GM21786 (cell line): ENCODE results near the gene FANCC.
"Not testable (repeated sequence)": the region's sequence is repeated elsewhere in the genome, so short reads cannot be mapped to it uniquely, and the experiment has no call there.

Source experiments
- ATAC-seq: cut with Tn5 transposase; IDR thresholded peaks from one replicate; pipeline ENCODE4 v1.9.1; 2021; ENCODE audit not compliant: unreplicated experiment

The FANCC gene

DNA sequence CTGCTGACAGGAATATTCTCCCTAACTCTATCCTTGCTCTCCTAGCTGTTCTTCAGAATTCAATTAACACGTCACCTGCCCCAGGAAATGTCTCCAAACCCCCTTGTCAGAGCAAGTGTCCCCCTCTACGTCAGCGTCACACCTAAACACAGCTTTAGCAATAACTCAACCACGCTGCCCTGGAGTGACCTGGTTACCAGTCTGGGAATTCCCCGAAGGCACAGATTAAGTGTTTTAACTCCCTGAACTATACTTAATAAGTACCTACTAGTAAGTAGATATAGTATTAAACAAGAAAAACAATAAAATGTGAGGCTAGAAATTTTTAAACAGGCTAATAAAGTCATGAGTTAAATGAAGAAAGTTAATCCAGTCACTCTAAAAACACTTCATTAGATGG is 78.4 kb downstream of the FANCC start:
- no peak for ATAC-seq

DNA sequence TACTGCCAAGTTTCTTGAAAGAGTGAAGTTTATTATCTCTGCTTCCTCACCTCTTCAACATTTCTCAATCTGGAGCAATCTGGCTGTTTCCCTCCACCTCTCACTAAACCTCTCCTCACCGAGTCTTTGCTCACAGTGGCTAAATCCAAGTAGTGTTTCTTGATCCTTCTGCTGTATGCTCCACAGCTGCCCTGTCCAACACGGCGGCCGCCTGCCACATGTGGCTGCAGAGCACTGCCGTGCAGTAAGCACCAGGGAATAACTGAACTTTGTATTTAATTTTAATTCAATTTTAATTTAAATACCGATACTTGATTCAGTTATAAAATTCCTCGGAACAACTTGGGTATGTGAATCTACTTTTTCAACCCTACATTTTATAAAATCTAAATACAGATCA is 80.2 kb downstream of the FANCC start:
- no peak for ATAC-seq

DNA sequence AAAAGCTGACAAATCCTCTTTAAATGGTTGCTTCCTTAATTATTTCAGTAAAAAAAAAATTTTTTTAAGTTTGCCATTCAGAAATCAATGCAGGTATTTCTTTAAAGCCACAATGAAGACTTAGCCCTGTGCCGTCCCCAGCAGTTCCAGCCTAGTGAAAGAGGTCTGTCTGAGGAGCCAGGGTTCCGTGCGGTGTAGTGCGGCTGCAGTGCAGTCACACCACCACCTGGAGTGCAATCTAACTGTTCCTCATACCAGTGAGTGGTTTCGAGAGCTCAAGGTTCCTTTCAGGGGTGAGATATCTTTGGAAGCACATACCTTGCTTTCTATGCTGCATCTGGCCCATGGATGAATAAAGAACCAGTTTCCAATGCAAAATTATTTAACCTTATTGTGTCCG is 87.5 kb downstream of the FANCC start:
- no peak for ATAC-seq

DNA sequence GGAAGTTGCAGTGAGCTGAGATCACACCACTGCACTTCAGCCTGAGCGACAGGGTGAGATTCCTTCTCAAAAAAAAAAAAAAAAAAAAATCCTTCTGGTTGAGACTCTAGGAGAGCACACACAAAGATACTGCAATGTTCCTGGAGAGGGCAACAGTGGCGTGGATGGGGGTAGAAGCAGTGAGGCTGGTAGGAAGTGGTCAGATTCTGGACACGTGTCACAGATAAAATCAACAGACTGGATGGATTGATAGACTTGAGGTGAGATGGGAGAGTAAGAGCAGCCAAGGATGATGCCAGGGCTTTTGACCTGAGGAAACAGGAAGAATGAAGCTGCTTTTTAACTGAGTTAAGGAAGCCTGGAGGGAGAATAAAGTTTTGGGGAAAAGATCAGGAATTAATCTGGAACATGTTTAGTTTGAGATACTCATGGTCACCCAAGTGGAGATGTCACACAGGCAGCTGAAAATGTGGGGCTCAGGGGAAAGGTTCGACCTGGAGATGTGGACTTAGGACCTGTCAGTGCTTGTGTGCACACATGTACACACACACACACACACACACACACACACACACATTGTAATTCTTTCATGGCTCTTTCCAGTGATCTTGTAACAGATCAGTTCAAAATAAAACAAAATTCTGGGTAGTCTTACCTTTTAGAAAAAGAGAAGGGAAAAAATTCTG is 88.1 kb downstream of the FANCC start:
- no peak for ATAC-seq

DNA sequence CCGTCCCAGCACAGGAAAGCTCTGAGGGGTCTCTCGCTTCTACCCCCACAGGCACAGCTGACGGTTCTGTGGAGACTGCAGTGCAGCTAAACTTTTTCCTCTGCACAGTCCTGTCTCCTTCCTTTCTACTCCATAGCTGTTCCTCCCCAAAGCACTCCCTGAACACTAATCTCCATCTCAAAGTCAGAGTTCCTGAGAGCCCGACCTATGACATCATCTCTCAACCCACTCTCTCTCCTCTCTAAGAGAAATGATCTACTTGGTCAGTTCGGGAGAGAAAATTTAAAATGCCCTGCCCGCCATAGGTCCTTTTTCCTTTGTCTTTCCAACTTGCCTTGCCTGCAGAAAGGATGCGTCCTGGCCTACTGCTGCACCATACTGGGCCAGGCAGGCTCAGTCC is 90.6 kb downstream of the FANCC start:
- no peak for ATAC-seq

DNA sequence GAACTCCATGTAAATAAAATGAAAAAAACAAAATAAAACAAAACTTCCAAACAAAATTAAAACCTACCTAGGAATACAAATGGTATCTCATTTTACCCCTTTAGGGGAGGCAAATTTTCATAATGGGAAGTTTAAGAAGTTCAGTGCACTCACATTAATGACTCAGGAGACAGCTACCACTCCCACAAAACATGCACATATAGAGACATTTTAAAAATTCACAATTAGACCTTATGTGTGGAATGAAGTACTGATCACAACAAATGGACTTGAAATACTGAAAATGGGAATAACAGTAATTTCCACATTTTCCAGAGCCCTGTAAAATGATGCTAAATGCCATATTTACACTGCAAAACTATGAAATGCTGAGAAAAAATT is 91.8 kb downstream of the FANCC start:
- no peak for ATAC-seq

DNA sequence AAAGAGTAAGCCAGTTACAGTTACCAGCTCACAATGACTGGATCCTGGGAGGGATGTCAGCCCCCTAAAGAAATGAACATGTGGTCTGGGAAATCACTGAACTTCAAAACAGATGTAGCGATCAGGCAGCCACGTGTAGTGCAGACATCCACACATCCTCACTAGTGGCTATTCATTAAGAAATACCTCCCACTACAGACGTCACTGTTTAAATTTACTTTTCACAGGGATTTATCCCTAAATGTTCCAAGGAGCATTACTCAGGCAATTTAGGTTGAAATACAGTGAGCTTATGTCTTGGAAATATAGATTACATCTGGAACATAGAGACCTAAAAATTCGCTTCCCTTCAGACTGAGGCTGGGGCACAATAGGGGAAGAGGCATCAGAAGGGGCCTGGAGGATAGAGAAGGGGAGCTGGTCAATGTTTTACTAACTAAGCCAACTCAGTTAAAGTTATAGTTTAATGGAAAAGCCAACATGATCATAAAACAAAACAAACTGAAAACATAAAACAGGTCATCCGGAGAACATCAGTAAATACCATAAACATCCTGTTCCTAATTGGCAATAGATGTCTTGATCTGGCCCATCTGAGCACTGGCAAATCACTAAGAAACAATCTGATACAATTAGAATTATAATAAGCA is 92.3 kb downstream of the FANCC start:
- ATAC-seq: no peak

DNA sequence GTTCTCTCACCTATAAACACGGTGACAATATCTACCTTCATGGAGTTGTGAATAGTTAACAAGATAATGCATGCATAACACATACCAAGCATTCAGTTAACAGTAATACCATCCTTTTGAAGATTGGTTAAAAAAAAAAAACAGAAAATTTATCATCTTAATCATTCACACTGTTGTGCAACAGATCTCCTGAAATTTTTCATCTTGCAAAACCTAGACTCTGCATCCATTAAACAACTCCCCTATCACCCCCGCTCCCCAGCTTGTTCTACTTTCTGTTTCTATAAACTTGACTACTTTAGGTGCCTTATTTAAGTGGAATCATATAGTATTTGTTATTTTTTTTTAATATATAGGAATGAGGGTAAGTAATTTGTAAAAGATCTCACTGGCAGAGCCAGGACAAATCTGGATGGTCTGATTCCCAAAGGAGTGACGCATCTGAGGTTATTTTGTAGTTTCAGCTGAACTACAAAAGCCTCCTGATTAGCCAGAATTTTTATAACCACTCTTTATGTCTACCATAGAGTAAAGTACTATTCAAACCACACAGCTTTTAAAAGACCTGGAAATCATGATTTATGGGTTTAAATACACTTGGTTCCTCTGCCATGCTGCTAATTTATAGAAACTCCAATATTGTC is 93.0 kb downstream of the FANCC start:
- ATAC-seq: no peak

DNA sequence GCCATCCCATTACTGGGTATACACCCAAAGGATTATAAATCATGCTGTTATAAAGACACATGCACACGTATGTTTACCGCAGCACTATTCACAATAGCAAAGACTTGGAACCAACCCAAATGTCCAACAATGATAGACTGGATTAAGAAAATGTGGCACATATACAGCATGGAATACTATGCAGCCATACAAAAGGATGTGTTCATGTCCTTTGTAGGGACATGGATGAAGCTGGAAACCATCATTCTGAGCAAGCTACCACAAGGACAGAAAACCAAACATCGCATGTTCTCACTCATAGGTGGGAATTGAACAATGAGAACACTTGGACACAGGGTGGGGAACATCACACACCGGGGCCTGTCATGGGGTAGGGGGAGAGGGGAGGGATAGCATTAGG is 97.2 kb downstream of the FANCC start:
- not testable (repeated sequence) for ATAC-seq

DNA sequence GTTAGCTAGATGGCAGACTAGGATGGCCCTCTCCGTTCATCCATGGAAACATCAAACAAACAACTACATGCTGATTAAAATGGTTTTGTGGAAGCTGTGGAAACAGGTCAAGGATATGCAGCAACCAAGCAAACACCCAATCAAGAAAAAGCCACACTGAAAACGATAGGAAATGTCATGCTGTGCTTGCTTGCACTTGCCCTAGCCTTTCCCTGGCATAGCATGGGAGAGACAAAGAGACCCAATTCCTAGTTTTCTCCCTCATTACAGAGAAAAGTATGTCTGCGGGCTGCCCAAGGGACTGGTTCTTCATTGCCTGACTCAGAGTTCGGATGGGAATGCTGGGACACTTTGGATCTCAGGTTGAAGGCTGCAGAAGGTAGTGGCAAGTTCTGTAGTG is 98.7 kb downstream of the FANCC start:
- no peak for ATAC-seq

DNA sequence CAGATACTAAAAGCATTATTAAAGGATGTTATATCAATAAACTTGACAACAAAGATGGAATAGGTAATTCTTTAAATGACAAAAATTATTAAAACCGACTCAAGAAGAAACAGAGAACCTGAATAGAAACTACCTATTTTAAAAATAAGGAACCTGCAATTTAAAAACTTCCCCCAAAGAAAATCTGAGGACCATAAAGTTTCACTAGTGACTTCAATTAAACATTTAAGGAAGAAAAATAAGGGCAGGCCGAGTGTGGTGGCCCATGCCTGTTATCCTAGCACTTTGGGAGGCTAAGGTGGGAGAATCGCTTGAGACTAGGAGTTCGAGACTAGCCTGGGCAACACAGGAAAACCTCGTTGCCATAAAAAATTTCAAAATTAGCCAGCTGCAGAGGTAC is 99.6 kb downstream of the FANCC start:
- ATAC-seq: no peak

DNA sequence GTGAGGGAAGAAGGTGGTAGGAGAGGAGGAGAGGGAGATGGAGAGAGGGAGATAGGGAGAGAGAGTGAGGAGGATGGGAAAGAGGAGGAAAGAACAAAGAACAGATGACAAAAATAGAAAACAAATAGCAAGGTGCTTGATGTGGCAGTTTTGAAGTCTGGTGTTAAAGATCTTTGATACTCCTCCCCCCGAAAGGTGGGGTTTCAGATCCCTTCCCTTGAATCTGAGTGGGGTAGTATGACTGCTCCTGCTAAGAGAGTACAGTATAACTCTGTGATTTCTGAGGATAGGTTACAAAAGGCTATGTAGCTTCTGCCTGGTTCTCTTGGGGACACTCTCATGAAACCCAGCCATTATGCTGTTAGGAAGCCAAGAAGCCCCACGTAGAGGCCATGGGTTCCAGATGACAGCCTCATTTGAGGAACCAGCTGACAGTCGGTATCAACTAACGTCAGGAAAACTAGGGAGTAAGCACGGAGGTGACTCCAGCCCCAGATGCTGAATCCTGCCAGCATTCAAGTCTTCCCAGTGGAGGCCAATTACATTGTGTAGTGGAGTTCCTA is 102.1 kb downstream of the FANCC start:
- no peak for ATAC-seq

DNA sequence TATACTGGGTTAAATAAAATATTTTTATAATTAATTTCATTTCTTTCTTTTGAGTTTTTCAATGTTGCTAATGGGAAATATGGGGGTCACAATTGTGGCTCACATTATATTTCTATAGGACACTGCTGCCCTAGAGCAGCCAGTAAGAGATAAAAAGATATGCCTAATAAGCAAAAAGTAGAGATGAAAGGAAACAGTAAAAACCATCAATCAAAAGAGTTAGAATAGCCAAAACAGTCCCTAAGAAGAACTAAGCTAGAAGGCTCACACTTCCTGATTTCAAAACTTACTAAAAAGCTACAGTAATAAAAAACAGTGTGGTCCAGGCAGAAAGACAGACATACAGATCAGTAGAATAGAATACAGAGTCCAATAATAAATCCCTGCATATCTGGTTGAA is 104.4 kb downstream of the FANCC start:
- no peak for ATAC-seq

DNA sequence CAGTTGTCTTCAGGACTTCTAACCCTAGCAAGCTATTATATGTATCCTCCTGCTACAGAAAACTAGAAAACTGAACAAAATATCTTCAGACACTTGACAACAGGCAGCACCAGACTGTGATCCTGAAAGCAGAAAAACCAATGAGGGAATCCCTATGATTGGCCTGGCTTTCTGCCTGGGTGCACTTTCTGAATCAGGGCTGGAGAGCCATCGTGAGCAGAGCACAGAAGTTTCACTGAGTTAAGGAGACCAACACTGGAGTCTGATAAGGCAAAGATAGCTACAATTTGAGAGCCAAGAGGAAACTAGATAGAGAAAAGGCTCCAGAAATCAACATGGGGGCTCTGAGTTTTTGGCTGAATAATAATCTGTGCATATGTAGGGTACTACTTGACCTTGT is 106.5 kb downstream of the FANCC start:
- no peak for ATAC-seq

DNA sequence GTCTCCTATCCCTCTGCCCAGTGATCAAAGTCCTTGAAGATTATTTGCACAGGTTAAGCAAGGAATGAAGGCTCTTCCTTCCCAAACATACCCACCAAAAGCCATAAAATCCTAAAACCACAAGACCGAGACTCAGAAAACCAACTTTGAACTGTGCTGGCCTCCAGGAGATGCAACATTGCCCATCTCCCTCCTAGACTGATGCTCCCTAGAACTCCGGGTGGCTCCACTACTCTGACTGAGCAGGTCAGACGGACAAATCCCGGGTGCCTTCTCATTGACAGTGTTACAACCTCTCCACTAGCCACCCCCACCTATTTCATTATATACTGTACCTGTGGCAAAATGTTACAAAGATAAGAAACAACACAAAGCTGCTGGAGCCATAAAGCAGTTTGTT is 110.1 kb downstream of the FANCC start:
- no peak for ATAC-seq

DNA sequence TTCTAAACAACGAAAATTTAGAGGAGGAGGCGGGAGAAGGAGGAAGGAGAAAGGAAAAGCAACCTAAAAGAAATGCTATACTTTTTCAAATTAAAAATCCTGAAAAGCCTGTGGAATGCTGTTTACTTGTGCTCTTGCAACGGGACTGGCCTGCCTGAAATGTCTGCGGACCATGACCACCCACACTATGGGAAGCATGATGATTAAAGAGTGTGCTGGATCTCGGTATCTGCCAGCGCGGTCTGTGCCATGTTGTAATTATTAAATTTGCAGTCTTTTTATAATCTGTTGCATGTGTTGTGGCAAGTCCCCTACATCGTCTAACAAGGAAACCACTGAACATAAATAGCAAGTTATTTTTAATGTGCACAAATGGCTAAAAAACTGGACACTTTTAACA is 111.4 kb downstream of the FANCC start:
- no peak for ATAC-seq

DNA sequence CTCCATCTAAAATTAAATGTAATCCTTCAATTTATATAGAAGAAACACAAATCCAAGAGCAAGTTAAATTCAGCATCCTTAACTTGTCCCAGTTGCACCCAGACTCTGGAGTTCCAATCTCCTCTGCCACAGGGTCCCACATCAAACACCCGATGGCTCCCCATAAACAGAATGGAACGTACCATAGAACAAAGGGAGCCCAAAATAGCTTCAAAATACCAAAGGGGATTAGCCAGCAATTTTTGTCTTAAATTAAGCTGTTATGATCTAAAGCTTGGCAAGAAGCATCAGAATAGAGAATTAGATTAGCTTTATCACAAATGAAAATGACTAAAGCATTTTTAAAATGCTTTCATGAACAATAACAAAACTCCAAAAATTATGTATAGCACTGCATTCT is 112.8 kb downstream of the FANCC start:
- ATAC-seq: no peak

DNA sequence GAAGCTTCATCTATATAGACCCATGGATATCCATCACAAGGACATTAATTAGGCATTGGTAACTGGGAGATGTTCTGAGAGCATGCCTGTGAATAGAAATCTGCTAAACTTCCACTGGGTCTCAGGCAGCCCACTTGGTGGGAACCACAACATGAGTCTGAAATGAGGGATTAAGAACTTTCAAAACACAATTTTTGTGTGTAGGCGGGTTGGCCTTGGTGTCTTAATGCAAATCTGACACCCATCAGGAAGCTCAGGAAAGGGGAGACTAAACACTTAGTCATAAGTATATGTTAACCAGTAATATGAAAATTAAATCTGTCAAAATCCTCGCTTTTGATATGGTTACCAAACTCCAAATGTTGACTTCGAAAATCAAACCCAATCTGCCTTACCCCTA is 113.2 kb downstream of the FANCC start:
- no peak for ATAC-seq

DNA sequence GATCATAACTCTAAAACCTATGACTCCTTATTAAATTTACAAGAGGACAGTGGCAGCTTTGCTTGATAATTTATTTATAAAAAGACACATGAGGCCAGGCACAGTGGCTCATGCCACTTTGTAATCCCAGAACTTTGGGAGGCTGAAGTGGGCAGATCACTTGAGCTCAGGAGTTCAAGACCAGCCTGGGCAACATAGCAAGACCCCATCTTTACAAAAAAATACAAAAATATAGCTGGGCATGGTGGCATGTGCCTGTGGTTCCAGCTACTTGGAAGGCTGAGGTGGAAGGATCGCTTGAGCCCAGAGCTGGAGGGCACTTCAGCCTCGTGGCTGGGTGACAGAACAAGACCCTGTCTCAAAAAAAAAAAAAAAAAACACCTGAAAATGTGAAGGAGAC is 114.5 kb downstream of the FANCC start:
- not testable (repeated sequence) for ATAC-seq

DNA sequence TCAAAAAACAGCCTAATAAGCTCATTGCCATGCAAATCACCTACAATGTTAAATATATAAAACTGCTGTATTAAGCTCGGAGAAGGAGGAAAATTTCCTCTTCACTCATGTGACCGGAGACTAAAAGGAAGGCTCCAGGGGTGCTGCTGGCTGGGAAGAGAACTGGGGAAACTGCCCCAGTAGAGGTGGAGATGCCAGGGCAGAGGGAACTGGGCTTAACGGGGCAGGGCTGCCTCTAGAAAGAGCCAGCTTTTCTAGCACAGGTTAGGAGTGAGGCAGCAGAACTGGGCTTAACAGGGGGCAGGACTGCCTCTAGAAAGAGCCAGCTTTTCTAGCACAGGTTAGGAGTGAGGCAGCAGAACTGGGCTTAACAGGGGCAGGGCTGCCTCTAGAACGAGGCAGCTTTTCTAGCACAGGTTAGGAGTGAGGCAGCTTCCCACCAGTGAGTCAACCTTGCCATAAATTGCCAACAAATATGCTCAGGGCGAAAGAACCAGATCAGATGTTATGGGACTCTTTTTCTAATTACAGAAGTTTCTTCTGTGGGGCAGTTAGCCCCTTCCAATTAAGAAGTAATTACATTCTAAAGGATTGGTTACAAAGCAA is 115.3 kb downstream of the FANCC start:
- ATAC-seq: no peak

DNA sequence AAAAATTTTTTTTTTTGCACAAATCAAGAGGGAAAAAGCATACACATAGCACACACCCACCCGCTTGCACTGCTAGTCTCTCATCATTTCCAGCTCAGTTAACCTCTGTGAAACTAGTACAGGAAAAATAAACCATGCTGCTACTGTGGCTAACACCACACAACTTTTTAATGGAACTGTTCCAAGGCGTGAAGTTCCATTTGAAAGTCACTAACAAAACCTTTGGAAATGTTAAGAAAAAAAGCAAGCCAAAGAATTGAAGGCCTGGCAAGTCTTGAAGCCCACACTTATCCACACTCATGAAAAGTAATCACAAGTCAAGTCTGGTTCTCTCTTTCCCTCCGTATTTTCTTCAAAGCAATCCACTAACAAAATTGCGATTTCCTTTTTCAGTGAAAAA is 116.3 kb downstream of the FANCC start:
- no peak for ATAC-seq

DNA sequence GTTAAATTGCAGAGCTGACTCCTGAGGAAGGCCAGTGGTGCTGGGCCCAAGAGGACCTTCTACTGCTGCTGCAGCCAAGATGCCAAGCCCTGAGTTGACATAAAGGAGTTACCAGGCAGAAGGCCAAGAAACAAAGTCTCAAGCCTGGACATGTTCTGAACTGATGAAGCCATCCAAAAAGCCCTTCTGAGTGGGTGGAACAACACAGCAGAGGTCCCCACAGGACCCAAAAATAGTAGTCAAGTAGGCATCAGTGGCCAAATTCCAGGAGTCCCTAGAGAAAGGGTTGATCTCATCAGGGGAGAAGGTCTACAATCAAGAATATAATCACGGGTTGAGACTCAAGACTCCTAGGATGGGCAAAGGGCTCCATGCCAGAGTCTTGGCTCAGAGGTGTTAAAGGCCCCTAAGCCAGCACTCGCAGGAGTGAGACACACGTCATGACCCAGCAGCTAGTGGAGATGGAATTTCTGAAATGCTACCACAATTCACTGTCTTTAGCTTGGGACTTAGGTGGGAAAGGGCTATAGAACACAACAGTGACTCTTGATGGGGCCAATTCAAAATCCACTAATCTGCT is 119.7 kb downstream of the FANCC start:
- ATAC-seq: no peak
